Measurements from ENCODE around the gene DPYSL5.

GRCh38 chr2:26838121-26838906 lies 9.6 kb upstream of the DPYSL5 start:
- TF ChIP-seq CTCF (IDR thresholded peaks at IDR 0.05; ENCODE audit: low read depth, low read length, missing input control) (no peak), ATF3 (IDR thresholded peaks at IDR 0.05) (no peak), RAD21 (IDR thresholded peaks at IDR 0.05) (no peak), YY1 (IDR thresholded peaks at IDR 0.05) (no peak), EGR1 (IDR thresholded peaks at IDR 0.05; ENCODE audit: low read depth in 2 of 2) (no peak), ZBTB33 (IDR thresholded peaks at IDR 0.05) (no peak), JUND (IDR thresholded peaks at IDR 0.05) (no peak), FOXA1 (IDR thresholded peaks at IDR 0.05) (no peak)
- TF ChIP-seq, protein P1, sequence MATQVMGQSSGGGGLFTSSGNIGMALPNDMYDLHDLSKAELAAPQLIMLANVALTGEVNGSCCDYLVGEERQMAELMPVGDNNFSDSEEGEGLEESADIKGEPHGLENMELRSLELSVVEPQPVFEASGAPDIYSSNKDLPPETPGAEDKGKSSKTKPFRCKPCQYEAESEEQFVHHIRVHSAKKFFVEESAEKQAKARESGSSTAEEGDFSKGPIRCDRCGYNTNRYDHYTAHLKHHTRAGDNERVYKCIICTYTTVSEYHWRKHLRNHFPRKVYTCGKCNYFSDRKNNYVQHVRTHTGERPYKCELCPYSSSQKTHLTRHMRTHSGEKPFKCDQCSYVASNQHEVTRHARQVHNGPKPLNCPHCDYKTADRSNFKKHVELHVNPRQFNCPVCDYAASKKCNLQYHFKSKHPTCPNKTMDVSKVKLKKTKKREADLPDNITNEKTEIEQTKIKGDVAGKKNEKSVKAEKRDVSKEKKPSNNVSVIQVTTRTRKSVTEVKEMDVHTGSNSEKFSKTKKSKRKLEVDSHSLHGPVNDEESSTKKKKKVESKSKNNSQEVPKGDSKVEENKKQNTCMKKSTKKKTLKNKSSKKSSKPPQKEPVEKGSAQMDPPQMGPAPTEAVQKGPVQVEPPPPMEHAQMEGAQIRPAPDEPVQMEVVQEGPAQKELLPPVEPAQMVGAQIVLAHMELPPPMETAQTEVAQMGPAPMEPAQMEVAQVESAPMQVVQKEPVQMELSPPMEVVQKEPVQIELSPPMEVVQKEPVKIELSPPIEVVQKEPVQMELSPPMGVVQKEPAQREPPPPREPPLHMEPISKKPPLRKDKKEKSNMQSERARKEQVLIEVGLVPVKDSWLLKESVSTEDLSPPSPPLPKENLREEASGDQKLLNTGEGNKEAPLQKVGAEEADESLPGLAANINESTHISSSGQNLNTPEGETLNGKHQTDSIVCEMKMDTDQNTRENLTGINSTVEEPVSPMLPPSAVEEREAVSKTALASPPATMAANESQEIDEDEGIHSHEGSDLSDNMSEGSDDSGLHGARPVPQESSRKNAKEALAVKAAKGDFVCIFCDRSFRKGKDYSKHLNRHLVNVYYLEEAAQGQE (IDR thresholded peaks at IDR 0.05) = peak; percentile 98
- TF ChIP-seq, protein P2, sequence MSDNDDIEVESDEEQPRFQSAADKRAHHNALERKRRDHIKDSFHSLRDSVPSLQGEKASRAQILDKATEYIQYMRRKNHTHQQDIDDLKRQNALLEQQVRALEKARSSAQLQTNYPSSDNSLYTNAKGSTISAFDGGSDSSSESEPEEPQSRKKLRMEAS (IDR thresholded peaks at IDR 0.05) = no peak

All from liver (tissue), 3 donors.